ENCODE measurements around the gene TCEAL5.
"Not testable (repeated sequence)": the region's sequence is repeated elsewhere in the genome, so short reads cannot be mapped to it uniquely, and the experiment has no call there.

TCEAL5 gene

DNA sequence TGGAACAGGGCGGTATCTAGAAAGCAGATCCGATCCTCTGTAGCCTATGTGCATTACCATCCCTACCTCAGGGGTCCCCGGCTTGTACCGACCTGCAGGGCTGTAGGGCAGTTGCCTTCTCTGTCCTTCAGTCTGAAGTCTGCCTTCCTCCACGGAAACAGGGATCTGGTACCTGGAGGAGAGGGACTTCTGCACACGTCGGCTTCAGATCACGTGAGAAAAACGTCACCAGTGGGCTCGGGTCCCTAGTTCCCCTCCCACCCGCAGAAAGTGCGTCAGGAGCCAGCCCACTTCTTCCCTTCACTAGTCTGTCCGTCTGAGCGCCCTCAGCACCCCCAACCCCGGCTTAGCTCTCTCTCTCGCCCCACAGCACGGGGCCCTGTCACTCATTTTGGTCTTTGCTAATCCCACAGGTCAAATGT is at the start of gene TCEAL5:
Gene TCEAL5 (minus strand): TSS at position 170 of the 422 bp plus-strand sequence. CDS start 2,187 bp downstream, outside the sequence.
- DNase-seq (ENCODE audit: low spot score): no peak

DNA sequence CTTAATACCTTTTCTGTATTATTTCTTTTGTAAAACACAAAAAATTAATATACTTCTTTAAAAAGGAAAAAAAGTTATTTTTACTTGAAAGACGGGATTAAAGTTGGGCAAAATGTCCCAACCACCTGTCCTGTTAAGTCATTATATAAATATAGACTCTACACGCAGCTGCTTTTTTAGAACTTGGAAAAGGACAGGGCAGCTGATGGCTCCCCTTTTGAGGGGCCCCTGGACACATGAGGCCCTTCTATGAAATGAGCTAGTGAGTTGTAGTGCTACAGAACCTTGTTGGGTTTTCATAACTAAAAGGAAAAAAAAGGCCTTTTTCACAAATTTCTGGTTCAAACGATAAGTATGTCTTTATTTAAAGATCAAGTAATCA is 34.8 kb upstream of the TCEAL5 start:
- no peak for DNase-seq (ENCODE audit: low spot score)

DNA sequence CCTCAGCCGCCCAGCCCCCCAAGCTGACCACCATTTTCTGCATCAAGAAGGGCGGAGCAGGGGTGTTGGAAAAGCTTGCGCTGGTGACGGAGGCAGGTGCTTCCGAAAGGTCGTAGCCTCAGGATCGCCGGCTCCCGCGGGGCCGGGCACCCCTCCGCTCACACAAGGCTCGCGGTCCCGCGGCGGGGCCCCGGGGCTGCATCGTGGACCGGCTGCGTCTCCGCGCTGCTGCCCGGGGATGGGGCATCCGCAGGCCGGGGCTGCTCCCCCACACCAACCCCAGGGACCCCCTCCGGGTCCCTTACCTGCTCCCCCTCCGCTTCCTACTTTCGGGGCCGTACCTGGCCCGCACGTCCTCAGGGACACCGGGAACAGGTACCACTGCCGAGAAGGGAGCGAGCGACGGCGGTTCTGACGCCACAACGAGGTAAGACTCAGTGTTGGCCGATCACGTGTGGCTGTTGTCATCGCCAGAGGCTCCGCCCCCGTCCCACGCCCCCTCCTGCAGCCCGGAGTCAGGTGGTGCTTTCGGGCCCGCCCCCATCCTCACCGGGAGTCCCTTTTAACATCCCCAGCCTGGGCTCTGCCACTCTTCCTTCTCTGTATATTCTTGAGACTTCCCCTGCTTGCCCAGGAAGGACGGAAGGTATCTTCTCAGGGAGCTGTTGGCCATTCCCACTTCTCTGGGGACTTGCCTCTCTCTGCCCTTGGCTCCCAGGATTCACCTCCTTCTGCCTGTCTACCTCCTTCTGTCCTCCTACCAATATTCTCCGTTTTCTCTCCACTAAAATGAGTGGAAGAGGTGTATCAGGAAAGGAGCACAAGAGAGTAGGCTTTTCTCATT is 34.2 kb upstream of the TCEAL5 start, which contains the start of gene BEX2:
Gene BEX2 (minus strand): TSS at position 436 of the 844 bp plus-strand sequence. CDS start 1,014 bp downstream, outside the sequence.
- peak; percentile 76 for DNase-seq (ENCODE audit: low spot score)

DNA sequence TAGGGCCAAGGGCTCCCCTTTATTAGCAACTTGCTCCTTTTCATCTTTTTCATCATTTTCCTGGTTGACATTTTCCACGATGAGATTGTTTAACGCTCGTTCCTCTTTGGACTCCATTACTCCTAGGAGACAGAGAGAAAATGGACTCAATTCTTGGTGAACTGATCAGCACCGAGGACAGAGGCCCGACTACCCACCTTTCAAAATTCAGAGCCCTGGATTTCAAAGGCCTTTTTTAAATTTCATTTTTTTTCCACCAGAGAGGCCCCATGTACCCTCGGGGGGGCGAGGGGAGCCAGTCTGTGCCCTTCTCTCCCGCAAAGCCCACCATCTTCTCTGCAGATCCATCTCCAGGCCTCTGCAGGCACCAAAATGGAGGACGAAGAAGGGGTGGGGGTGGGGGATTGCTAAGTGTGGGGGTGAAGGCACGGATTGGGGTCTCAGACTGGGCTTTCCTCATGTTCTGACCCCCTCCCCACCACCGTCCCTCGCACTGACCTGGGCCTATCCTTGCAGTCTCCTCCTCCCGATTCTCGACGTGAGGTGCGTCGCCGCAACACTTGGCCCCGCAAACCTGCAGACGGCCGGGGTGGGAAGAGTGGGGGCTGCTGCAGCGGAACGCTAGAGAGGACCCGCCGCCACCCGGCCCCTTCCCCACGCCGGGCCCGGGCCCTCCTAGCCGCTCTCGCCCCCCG is 33.5 kb upstream of the TCEAL5 start:
- no peak for DNase-seq (ENCODE audit: low spot score)

DNA sequence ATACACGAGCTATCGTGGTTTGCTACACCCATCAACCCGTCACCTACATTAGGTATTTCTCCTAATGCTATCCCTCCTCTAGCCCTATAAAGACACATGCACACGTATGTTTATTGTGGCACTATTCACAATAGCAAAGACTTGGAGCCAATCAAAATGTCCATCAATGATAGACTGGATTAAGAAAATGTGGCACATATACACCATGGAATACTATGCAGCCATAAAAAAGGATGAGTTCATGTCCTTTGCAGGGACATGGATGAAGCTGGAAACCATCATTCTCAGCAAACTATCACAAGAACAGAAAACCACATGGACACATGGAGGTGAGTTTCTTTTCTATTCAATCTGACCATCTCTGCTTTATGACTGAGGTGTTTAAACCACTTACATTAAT is 29.1 kb upstream of the TCEAL5 start:
- not testable (repeated sequence) for DNase-seq (ENCODE audit: low spot score)

- no peak for DNase-seq (ENCODE audit: low spot score)
Measured at GRCh38 chrX:103304705-103305104, 28.2 kb upstream of the TCEAL5 start.

DNA sequence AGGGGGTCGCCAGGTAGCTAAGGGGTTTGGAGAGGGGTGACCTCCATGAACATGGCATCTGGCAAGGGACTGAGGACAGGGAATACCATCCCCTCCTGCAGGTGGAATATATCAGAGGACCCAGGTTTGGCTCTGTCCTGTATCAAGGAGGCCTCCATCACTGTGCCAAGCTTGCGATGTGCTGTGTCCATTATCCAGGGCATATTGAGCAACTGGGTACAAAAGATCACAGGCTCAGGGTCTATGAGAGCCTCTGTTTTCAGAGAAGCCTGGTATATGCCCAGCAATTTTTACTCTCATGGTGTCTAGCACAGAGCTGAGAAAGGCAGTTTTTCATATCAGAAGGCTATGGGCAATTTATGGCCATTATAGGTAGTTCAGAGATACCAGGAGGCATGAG is 16.6 kb upstream of the TCEAL5 start:
- no peak for DNase-seq (ENCODE audit: low spot score)

- no peak for DNase-seq (ENCODE audit: low spot score)
Measured at GRCh38 chrX:103279624-103280023, 3.1 kb upstream of the TCEAL5 start.

- DNase-seq (ENCODE audit: low spot score): no peak
Measured at GRCh38 chrX:103275947-103276567, 493 bp downstream of the TCEAL5 start.

DNA sequence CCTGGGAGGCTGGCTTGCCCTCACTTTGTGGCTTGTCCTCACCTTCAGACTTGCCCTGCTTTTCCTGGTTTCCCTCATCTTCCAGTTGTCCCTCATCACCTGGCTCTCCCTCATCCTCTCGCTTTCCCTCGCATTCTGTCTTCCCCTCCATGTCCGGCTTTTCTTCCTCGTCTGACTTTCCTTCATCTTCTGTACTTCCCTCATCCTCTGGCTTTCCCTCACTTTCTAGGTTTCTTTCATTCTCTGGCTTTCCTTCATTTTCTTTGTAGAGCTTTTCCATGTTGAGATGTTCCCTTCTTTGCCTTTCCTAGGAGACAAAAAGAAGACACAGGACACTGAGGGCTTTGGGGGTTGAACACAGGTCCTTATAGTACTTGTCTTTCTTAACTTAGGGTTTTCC is 2.3 kb downstream of the TCEAL5 start:
- no peak for DNase-seq (ENCODE audit: low spot score)

DNA sequence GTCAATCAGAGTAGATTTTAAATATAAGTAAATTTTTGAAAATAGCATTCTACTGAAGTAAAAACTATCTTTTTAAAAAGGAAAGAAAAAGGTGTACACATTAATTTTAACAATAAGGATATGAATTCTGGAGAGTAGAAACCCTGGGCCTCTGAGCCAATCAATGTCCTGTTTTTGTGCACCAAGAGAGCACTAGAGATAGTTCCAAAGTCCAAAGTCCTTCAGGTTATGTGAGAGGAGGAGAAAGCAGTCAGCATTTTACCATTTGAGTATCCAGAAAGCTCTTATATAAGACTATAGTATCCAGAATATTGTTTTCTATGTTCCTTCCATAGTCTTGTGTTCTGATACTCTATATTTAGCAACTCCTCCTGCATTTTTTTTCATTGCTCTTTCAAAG is 18.3 kb downstream of the TCEAL5 start:
- no peak for DNase-seq (ENCODE audit: low spot score)

DNA sequence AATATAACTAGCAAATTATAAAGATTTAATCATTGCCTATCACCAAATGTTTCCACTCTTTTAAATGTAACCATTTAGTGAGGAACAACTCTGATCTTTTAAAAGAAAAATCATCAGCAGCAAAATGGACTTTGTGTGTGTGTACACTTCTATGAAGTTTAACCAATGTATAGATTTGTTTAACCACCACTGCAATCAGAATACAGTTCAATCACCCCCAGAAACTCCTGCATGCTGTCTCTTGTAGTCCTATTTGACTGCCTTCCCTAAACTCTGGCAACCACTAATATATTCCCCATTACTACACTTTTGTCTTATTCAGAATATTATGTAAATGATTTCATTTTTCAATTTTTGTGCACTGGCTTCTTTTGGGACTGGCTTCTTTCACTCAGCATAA is 19.9 kb downstream of the TCEAL5 start:
- no peak for DNase-seq (ENCODE audit: low spot score)

GRCh38 chrX:103254921-103255493 is 21.5 kb downstream of the TCEAL5 start, which contains the start of gene TCEAL8:
Gene TCEAL8, minus strand, starts transcription at chrX:103255155. Its CDS starts 1,176 bp downstream, at chrX:103253979.
- peak; percentile 72 for DNase-seq (ENCODE audit: low spot score)

DNA sequence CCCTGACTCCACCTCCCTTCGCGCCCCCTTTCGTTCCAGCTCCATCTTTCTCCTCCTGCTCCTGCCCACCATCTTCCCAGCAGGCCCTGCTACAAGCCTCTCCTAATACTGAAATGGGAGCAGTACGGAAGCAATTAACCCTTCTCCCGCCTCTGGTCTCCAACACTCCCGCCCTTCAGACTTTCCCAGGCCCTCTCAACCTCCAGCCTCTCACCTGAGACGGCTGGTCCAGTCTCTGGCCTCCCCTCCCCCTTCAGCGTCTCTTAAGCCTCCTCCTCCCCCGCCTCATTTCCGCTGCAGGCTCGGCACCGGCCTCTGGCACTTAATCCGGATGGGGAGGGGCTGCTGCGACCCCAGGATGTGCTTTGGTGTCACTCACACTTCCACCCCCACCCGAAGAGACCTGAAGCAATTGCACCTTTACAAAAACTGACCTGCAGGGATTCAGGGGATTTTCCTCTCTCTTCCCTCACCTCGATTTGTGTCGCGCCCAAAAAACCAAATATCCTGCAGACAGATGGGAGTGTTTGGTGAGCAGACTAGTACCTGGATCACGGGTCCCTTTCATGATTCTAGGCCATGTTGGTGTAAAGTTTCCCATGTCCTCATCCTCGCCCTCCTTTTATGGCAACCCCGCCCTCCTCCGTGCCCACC is 22.3 kb downstream of the TCEAL5 start:
- peak; percentile 47 for DNase-seq (ENCODE audit: low spot score)

GRCh38 chrX:103253608-103254007 is 22.9 kb downstream of the TCEAL5 start:
- no peak for DNase-seq (ENCODE audit: low spot score)

- no peak for DNase-seq (ENCODE audit: low spot score)
Measured at GRCh38 chrX:103250977-103251376, 25.6 kb downstream of the TCEAL5 start.

GRCh38 chrX:103249805-103250204 is 26.7 kb downstream of the TCEAL5 start:
- no peak for DNase-seq (ENCODE audit: low spot score)

- peak; percentile 21 for DNase-seq (ENCODE audit: low spot score)
Measured at GRCh38 chrX:103248553-103248952, 28.0 kb downstream of the TCEAL5 start.

DNA sequence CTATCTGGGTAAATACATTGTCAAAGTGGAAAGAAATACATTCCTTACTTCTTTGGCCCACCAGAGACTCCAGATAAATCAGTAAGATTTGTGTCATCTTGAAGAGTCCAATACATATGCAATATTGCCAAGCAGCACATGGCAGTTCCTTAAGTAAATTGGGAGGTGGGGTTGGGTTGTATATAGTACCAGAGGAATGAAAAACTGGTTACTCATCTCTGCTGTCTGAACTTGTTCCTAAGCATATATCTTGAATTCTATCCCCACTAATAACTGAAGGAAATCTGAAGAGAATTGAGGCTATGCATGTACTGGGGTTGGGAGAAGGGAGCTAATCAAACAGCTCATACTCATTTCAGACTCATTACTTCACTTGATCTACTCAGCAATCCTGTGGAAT is 36.4 kb downstream of the TCEAL5 start:
- DNase-seq (ENCODE audit: low spot score): no peak

DNA sequence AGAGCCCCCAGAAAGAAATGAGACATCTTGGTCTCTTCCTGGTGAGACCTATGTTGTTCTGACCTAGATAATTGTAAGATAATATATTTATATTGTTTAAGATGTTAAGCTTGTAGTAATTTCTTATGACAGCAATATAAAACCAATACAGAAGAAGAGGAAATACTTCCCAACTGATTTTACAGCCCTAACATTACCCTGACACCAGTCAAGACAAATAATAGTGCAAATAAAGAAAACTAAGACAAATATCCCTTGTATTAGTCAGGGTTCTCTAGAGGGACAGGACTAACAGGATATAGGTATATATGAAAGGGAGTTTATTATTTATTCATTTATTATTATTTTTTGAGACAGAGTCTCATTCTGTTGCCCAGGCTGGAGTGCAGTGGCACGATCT is 40.3 kb downstream of the TCEAL5 start:
- no peak for DNase-seq (ENCODE audit: low spot score)

GRCh38 chrX:103235608-103236007 is 40.9 kb downstream of the TCEAL5 start:
- DNase-seq (ENCODE audit: low spot score): not testable (repeated sequence)

DNA sequence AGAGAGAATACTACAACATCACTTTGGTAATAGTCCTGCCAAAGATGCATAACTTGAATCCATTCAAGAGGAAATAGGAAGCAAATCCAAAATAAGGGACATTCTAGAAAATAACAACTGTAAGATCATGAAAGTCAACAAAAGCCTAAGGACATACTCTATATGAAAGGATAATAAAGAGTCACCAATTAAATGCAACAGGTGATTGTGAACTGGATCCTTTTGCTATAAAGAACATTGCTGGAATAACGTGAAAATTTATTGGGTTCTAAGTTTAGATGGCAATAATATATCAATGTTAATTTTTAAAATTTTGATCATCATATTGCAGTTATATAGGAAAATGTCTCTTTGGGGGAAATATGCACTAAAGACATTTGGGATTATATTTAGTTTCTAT is 41.7 kb downstream of the TCEAL5 start:
- DNase-seq (ENCODE audit: low spot score): no peak

Measured in SW480 (cell line).